DMS 273 treated with DMSO at 0.1 percent for 48 hours (cell line): Measurements from ENCODE around the gene CUEDC1.
"Not testable (repeated sequence)": the region's sequence is repeated elsewhere in the genome, so short reads cannot be mapped to it uniquely, and the experiment has no call there.

Experiments used
- DNase-seq: peaks from one replicate; lab custom pipeline; 2025; lab: John Stamatoyannopoulos, UW

The CUEDC1 gene

GRCh38 chr17:57938061-57938502, 17.1 kb downstream of the CUEDC1 start:
- DNase-seq = no peak

GRCh38 chr17:57937492-57937891, 17.7 kb downstream of the CUEDC1 start:
- no peak for DNase-seq

- DNase-seq = no peak
Measured at GRCh38 chr17:57935833-57936807, 19.1 kb downstream of the CUEDC1 start.

GRCh38 chr17:57931488-57932137, 23.6 kb downstream of the CUEDC1 start:
- no peak for DNase-seq

- DNase-seq = no peak
Measured at GRCh38 chr17:57930239-57930638, 25.0 kb downstream of the CUEDC1 start.

GRCh38 chr17:57929386-57929785, 25.8 kb downstream of the CUEDC1 start:
- no peak for DNase-seq

- no peak for DNase-seq
Measured at GRCh38 chr17:57928928-57929327, 26.3 kb downstream of the CUEDC1 start.

GRCh38 chr17:57927048-57927723, 28.0 kb downstream of the CUEDC1 start:
- DNase-seq = peak; percentile 68

GRCh38 chr17:57926723-57927047, 28.5 kb downstream of the CUEDC1 start:
- no peak for DNase-seq

- DNase-seq = peak; percentile 65
Measured at GRCh38 chr17:57925361-57925990, 29.7 kb downstream of the CUEDC1 start.

GRCh38 chr17:57924677-57925076, 30.5 kb downstream of the CUEDC1 start:
- DNase-seq = peak; percentile 22

GRCh38 chr17:57923182-57923872, 31.9 kb downstream of the CUEDC1 start:
- DNase-seq = no peak

GRCh38 chr17:57922745-57923144, 32.5 kb downstream of the CUEDC1 start:
- DNase-seq = not testable (repeated sequence)

GRCh38 chr17:57920916-57921703, 34.1 kb downstream of the CUEDC1 start:
- DNase-seq = no peak

GRCh38 chr17:57919918-57920317, 35.3 kb downstream of the CUEDC1 start:
- no peak for DNase-seq

- no peak for DNase-seq
Measured at GRCh38 chr17:57918017-57918895, 37.0 kb downstream of the CUEDC1 start.

- DNase-seq = no peak
Measured at GRCh38 chr17:57916925-57917858, 38.0 kb downstream of the CUEDC1 start.

GRCh38 chr17:57915985-57916757, 39.0 kb downstream of the CUEDC1 start:
- no peak for DNase-seq
